GM19397 (cell line): ENCODE results near the gene DZIP3.
A peak's percentile ranks its signal among the peaks of the same experiment; 100 is the strongest.

ENCODE experiments used
- ATAC-seq: cut with Tn5 transposase; IDR thresholded peaks from one replicate; pipeline ENCODE4 v1.9.1; 2021; ENCODE audit warnings: mild to moderate bottlenecking, moderate library complexity; ENCODE audit not compliant: unreplicated experiment

Gene DZIP3, protein sequence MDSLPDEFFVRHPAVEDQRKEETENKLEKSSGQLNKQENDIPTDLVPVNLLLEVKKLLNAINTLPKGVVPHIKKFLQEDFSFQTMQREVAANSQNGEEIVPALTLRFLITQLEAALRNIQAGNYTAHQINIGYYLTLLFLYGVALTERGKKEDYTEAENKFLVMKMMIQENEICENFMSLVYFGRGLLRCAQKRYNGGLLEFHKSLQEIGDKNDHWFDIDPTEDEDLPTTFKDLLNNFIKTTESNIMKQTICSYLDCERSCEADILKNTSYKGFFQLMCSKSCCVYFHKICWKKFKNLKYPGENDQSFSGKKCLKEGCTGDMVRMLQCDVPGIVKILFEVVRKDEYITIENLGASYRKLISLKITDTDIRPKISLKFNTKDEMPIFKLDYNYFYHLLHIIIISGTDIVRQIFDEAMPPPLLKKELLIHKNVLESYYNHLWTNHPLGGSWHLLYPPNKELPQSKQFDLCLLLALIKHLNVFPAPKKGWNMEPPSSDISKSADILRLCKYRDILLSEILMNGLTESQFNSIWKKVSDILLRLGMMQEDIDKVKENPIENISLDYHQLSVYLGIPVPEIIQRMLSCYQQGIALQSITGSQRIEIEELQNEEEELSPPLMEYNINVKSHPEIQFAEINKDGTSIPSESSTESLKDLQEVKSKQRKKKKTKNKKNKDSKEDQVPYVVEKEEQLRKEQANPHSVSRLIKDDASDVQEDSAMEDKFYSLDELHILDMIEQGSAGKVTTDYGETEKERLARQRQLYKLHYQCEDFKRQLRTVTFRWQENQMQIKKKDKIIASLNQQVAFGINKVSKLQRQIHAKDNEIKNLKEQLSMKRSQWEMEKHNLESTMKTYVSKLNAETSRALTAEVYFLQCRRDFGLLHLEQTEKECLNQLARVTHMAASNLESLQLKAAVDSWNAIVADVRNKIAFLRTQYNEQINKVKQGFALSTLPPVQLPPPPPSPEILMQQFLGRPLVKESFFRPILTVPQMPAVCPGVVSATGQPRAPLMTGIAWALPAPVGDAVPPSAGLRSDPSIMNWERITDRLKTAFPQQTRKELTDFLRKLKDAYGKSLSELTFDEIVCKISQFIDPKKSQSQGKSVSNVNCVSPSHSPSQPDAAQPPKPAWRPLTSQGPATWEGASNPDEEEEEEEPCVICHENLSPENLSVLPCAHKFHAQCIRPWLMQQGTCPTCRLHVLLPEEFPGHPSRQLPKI

DNA sequence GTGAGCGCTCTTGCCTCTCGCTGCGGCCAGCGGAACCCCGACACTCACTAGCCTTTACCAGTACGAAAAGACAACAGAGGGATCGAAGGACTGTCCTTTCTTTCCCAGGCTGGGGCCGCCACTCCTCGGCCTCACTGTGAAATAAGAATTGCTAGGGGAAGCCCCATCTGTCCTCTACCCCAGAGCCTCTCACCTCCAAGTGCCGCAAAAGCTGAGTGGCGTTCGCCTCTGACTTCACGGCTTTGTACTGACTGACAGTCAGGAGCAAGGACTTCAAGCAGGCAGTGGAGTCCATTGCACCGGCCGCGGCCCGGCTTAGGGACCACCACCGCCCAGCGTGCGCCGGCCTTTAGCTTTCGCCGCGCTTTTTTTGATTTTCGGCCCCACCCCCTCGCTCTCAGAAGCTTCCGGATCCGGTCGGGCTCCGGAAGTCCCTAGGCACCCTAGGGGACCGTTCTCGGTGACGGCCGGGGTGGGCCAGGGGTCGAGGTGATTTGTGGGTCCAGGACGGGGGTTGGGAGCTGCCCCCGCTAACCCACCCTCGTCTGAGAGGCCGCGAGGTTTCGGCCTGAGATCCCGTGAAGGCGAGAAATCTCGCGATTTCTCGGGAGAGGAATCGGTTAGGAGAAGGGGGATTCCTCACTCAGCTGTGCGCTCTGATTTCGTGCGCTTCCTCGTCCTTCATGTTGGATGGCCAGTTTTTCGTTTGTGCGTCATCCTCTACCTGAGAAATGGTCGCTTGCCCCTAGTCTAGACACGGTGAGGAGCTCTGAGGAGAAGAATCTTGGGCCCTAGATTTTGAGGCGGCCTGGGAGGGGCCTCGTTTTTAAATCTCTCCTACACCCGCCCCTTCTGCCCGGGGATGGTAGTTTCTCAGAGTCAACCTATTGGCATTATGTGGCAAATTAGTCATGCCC, at the start of gene DZIP3, which contains the start of gene CIP2A:
DZIP3 (plus strand) TSS at position 642 of the 917 bp plus-strand sequence. CDS start 15,685 bp downstream, outside the sequence.
CIP2A (minus strand) TSS at position 358 of the 917 bp plus-strand sequence; CDS start at position 295, 63 bp downstream.
- peak; percentile 97 for ATAC-seq

DNA sequence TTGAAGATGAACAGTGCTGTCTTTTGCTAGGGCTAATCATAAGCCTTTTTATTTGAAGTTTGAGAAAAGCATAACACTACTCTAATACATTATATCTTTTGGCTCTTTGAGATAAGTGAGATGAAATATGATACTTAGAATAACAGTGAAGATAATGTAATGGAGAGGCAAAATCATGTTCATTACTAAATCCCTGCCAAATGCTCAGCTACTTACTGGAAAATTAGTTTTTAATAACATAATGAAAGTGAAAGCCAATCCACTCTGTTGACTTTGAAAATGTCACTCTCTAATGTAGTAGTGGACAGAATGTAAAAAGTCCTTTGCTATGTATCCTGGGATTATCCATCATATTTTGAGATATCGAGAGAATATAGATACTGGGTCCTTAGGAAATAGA, 43.3 kb upstream of the DZIP3 start:
- no peak for ATAC-seq

DNA sequence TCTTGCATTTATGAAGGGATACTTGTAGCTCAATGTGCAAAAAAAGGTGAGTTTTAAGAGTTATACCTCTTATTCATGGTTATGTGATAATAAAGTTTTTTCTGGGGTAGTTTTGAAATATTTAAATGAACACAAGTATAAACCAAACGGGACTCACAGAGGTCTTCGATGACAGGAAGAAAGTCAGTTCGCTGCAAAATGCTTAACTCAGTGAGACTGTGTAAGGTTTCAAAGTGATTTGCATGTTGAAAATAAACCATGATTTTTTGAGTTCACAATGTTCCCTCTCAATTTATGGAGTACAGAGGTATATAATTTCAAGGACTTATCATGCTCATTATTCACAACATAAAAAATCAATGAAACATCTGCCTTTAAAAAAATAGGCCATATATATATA, 42.8 kb upstream of the DZIP3 start:
- peak; percentile 64 for ATAC-seq

DNA sequence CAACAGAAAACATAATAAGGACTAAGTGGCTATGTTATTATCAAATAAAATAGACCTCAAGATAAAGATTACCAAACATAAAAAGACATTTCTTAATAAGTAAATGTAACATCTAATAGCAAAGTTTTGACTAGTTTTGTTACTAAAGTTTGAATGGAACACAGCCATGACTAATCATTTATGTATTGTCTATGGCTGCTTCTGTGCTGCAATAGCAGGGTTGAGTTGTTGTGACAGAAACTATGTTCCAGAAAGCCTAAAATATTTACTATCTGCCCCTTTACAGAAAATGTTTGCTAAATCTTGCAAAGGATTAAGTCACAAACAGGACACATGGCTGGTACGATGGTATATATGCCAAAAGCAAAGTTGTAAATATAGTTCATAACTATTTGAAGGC, 41.2 kb upstream of the DZIP3 start:
- ATAC-seq = no peak

DNA sequence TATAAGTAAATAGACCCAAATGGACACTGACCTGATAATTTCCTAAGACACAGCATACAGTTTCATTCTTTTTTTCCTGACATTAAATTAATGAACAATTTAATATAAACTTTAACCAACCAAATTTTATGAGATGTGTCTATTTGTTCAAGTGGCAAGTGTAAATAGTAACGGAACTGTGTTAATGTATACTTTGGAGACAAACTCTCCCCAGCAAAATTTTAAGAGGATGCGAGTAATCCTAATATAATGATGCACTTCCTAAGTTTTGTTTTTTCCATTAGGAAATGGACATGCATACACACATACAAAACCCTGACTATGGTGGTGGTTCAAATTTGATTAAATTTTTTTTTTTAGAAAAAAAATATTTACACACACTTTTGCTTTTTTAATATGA, 40.6 kb upstream of the DZIP3 start:
- ATAC-seq = no peak

DNA sequence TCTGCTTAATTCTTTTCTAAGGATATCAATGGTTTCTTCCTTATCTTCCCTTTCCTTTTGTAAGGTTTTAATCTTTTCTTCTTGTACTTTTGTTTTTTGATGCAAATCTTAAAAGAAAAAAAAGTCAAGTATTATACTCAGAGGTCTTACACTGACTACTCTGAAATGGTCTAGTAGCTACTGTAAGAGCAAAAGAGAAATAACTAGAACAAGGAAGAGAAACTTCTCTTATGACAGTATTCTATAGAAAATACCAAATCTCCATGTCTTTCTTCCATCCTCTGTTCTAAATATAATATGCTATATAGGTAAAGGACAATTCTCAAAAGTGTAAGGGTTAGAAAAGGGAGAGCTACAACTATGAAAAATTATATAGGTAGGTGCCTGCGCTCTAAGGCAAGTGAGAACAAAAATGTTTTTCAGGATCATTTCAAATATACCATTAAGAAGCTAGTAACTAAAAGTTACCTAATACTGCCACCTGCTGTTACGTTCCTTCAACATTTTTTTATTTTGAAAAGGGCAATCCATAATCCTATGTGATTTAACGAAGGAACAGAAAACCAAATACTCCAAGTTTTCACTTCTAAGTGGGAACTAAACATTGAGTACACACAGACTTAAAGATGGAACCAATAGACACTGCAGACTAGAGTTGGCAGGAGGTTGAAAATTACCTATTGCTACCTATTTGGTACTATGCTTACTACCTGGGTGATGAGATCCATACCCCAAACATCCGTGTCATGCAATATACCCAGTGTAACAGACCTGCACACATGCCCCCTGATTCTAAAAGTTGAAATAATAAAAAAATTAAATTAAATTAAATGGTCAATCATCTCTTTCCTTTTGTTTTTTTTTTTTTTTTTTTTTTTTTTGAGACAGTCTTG, 37.0 kb upstream of the DZIP3 start:
- ATAC-seq = no peak

DNA sequence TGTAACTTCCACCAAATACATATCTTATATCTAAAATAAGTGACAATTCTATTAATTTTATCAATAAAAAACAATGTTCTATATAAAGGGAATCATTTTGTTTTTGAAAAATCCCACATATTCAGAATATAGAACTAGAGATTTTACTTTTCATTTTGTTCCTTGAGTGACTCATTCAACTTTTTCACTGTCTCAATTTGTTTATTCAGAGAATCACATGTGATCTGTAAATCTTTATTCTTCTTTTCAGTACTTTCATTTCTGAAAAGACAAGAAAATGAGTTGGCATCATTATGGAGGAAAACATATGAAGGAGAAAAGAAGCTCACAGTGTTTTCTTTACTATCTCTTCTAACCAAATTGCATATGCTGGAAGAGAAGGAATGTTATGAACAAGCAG, 35.3 kb upstream of the DZIP3 start:
- ATAC-seq = no peak

DNA sequence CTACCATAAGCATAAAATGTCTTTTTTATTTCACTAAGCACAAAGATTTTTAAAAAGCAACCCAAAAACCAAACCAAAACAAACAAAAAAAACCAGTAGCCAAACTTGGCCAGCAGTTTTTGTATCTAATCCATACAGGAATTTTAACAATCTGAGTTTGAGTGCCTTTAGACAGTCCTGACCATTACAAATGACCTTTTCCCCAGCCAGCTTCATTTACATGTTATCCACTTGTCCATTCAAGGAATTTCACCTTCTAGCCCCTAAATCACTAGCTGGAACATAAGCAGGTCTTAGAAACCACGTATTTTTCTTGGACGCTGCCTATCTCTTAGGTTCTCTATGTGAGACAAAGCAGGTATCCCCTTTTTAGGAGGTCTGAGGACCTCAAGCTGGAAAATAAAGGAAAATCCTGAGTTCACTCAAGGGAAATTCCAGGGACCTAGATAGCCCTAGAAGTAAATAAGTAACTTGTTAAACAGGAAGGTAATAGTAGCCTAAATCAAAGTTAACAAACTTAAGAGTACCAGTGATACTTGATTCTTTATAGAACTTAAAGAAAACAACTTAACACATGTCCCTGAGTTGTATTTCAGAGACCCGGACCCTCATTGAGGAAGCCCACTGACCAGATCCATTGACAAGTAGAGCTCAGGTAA, 34.5 kb upstream of the DZIP3 start:
- no peak for ATAC-seq

DNA sequence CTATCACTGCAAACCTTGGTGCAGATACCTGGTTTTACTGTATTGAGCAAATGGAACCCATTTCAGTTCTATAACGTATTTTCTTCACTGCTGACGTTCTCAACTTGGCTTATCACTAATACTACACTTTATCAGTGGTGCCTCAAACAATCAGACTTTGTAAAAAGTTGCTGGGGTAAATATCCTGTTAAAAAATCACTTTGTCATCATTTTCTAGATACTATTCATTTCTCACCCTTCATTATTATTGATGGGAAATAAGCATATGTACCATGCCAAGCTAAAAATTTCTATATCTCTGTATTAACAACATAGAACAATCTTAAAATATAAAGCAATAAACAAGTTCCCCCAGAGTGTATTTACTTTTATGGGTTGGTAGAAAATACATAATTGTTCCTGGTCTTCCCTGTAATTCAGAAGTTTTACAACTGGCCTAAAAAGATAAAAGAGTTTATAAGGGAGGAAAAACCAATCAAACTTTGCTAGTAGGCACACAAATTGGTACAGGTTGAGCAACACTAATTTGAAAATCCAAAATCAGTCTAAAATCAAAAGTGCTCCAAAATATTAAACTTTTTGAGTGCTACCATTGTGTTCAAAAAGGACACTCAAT, 33.4 kb upstream of the DZIP3 start:
- ATAC-seq = no peak

DNA sequence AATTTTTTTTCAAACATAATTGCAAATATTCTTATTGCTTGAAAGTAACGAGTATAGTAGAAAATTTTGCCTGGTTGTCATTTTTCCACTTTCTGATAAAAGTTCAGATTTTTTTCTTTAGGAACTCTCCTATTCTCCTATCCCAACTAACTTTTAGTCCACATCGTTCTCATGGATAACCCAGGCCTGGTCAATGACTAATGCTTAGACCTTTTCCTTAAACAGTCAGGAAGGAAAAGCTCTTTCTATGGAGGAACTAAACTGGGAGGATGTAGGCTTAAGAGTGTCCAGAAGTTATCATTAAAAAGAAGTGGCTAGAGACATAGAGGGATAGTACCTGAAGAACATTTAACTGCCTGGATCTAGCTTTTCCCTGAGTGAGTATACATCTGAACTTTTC, 27.0 kb upstream of the DZIP3 start:
- ATAC-seq = no peak

DNA sequence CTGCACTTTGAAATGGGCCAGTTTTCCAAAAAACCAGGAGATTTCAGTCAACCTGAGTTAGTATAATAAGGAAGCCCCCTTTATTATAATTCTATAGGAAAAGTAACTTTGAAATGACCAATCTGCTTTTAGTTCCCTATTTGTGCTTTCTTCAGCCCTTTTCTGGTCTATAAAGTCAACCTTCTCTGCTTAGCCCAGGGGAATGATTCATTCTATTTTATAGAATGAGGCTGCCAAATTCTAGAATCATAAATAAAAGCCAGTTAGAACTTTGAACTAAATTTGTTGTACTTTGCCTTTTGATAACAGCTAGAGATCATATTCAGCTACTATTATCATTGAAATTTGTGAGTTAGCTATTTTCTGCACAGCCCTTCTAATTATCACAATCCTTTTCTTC, 25.0 kb upstream of the DZIP3 start:
- ATAC-seq = no peak

DNA sequence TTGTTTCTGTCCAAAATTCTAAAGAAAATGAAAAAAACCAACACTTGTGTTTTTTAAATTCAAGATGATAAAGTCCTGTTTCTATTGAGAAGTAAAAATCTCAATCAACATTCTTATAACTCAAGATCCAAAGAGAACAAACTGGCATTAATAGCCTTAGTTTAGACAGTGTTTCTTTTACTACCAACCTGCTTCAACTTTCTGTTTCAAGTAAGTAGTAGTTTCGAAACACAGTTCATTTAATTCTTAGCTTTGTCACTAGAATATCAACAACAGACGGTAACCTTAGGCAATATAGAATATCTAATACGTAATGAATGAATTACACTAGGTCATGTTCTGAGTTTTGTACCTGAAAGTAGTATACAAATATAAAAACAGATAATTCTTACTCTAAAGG, 24.0 kb upstream of the DZIP3 start:
- no peak for ATAC-seq

DNA sequence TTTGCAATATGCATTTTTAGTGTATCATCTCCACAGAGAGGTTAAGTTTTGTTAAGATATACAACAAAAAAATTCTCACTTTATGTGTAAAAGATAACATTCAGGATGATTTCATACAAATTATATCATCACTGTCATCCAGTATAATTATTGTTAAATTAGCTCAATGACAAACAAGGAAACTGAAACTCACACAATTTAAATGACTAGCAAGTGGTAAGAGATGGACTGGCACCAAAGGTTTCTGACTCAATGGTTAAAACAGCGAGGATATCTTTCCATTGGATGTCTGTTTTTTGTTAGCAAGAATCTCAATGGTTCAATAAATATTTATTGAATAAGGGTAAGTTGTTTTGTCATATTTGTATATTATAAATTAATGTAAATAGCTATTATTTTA, 22.9 kb upstream of the DZIP3 start:
- no peak for ATAC-seq

DNA sequence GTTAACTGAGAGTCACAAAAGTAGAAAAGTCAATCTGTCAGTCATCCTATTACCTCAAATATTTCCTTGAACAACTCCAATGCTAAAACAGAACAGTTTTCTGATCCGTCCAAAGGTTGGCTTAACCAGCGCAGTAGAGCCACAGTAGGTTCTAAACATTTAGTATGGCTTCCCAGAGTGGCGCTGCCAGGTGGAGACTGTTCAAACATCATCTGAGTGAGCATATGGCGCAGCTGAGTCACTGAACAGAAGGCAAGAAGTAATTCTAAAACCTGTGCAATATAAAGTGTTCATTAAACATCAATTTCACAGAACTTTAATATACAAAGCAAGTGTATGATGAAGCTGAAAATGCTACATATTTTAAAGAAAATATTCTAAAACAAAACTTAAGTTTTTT, 20.2 kb upstream of the DZIP3 start:
- ATAC-seq = no peak

DNA sequence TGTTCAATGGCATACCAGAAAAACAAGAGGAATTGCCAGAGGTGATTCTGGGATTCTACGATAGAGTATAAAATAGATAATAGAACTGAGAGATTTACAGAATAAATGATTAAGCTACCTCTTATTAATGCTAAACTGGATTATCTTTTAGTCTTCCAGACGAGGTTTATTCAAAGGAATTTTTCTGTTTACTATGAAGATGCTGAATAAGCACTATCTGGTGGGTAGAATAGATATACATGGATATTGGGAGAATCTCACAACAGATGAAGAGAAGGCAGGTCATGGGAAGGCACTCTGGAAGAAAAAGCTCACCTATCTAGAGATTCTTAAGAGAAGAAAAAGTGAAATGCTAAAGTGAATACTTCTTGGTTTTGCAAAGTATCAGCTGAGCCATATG, 11.5 kb upstream of the DZIP3 start:
- no peak for ATAC-seq

DNA sequence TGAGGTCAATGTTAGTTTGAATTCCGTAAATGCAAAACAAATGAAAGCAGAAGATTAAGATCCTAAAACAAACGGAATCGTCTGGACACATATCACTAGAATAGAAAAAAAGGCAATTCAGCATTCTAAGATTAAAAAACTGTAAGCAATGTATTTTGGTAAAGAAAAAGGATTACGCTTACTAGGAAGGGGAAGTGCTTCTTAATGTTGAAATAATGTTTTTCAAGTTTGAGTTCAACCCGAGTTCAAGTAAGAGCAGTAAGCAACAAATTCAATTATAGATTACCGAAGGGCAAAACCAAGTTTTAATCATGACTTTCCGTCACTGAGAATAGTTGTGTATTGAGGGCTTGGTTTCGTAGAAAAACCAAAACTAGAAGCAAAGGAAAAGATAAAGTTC, 921 bp upstream of the DZIP3 start:
- ATAC-seq = no peak

DNA sequence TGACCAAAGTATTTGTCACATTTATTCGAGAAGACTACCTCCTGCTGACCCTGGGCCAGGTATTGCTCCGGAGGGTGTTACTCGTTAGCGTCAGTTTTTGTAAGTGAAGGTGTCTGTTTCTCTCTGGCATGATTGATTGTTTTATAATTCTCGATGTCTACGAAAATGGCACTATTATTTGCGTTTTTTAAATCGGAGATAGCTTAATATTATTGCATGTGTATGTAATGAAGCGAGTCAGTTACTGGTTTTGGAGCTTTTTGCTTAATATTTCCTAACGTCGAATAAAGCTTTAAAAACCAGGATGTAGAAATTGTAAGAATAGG, 439 bp downstream of the DZIP3 start:
- ATAC-seq = no peak

DNA sequence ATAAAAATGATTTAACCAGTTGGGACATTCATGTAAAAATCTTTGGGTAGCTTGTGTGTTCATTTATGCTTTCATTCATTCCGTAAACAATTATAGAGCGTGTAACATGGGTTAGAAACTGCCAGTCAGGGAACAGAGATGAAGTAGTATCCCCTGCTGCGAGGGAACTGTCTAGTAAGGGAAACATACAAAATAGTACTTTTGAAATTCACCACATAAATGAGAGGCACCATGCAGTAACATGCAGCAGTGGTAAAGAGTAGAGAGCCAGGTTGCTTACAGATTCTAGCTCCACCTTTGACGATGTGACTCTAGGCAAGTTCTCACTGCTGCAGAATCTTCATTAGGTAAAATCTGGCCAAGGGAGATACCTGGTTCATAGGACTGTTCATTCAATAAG, 938 bp downstream of the DZIP3 start:
- no peak for ATAC-seq
